H1 (cell line): Measurements from ENCODE around the gene PLCB4. TPM values are rescaled to one million over a fixed set of nuclear protein-coding genes. Genes with fewer than 3 reads are reported as not detected.

Experiments
- CTCF ChIA-PET: fragments of 300-600 bp; sonication (Branson Sonifier 250); formaldehyde crosslinking; loops from one replicate; lab custom pipeline; 2021; ENCODE audit not compliant: partially characterized antibody; lab: Charles Lee
- POLR2A ChIA-PET: fragments of 300-600 bp; sonication (Branson Sonifier 250); formaldehyde crosslinking; loops from one replicate; lab custom pipeline; 2021; ENCODE audit warnings: inconsistent platforms; ENCODE audit not compliant: partially characterized antibody; lab: Charles Lee
- DNase-seq, 2 experiments: peaks; one replicate each; pipeline versions ENCODE4 v3.0.0 to v3.0.0-alpha.2; 2010 to 2022; ENCODE audit warnings: low spot score in 2 of 2, low read depth in 1 of 2, mixed read lengths in 1 of 2
- FAIRE-seq: peaks from 2 replicates; lab custom pipeline; 2011; peaks lifted over from hg19 to GRCh38; lab: Jason Lieb, UNC
- H2AFZ ChIP-seq: 2 replicates; pipeline ENCODE4 v1.8.1; 2012; ENCODE audit warnings: low read length, inconsistent platforms
- H2AK5ac ChIP-seq: 2 replicates; pipeline ENCODE4 v1.6.1; 2013; ENCODE audit warnings: low read depth, low read length
- H2BK120ac ChIP-seq: replicated peaks from 2 replicates; pipeline ENCODE3; 2013; ENCODE audit warnings: low read depth, low read length, inconsistent platforms
- H2BK12ac ChIP-seq: 2 replicates; pipeline ENCODE4 v1.6.1; 2013; ENCODE audit warnings: low read depth, low read length
- H2BK15ac ChIP-seq: 2 replicates; pipeline ENCODE4 v1.6.1; 2013; ENCODE audit warnings: low read length
- H2BK20ac ChIP-seq: 2 replicates; pipeline ENCODE4 v1.6.1; 2013; ENCODE audit warnings: low read length
- H2BK5ac ChIP-seq: 2 replicates; pipeline ENCODE4 v1.6.1; 2013; ENCODE audit warnings: low read depth, low read length
- H3K14ac ChIP-seq: 2 replicates; pipeline ENCODE4 v1.6.1; 2013; ENCODE audit warnings: inconsistent platforms; ENCODE audit not compliant: insufficient read length
- H3K18ac ChIP-seq: 2 replicates; pipeline ENCODE4 v1.6.1; 2013; ENCODE audit warnings: low read length; ENCODE audit errors: extremely low read depth
- H3K23ac ChIP-seq: 2 replicates; pipeline ENCODE4 v1.6.1; 2013; ENCODE audit warnings: inconsistent platforms; ENCODE audit not compliant: insufficient read length
- H3K23me2 ChIP-seq: 2 replicates; pipeline ENCODE4 v1.6.1; 2013; ENCODE audit warnings: low read depth, low read length
- H3K27ac ChIP-seq: 2 replicates; pipeline ENCODE4 v1.6.1; 2011; ENCODE audit warnings: low read depth, low read length, inconsistent platforms
- H3K27me3 ChIP-seq, 4 experiments: replicated peaks in 1 of 4; 1 replicate in 1 of 4; 2 replicates in 3 of 4; pipeline versions ENCODE4 v1.6.1 to v1.8.1; 2011 to 2013; ENCODE audit warnings: low read length in 3 of 4, mild to moderate bottlenecking in 3 of 4, inconsistent platforms in 2 of 4, mixed read lengths in 2 of 4, moderate library complexity in 1 of 4; ENCODE audit not compliant: control insufficient read depth in 3 of 4, insufficient read depth in 3 of 4; ENCODE audit errors: extremely low read depth in 1 of 4
- H3K36me3 ChIP-seq, 4 experiments: 2 replicates each; pipeline versions ENCODE4 v1.6.1 to v1.8.1; 2011 to 2013; ENCODE audit warnings: mild to moderate bottlenecking in 4 of 4, low read length in 3 of 4, moderate library complexity in 2 of 4, control low read depth in 1 of 4, inconsistent platforms in 1 of 4; ENCODE audit not compliant: insufficient read depth in 4 of 4, control insufficient read depth in 2 of 4
- H3K4ac ChIP-seq: replicated peaks from 2 replicates; pipeline ENCODE3; 2013; ENCODE audit warnings: low read length, low read depth, mixed read lengths, inconsistent platforms; ENCODE audit not compliant: insufficient read length
- H3K4me1 ChIP-seq, 4 experiments: replicated peaks in 1 of 4; 1 replicate in 1 of 4; 2 replicates in 3 of 4; pipeline versions ENCODE4 v1.6.1 to v1.8.1; 2011 to 2013; ENCODE audit warnings: low read length in 3 of 4, inconsistent platforms in 2 of 4, mixed read lengths in 1 of 4; ENCODE audit not compliant: insufficient read depth in 4 of 4, control insufficient read depth in 3 of 4
- H3K4me2 ChIP-seq, 2 experiments: 2 replicates each; pipeline versions ENCODE4 v1.6.1 to v1.8.1; 2011 to 2013; ENCODE audit warnings: low read depth in 2 of 2, low read length in 2 of 2, control low read depth in 1 of 2, inconsistent platforms in 1 of 2, mild to moderate bottlenecking in 1 of 2; ENCODE audit not compliant: insufficient read depth in 1 of 2
- H3K4me3 ChIP-seq, 4 experiments: fragments of 200-600, 300-600 bp in 1 of 4; sonication (generic), shearing (Covaris generic), sonication (Bioruptor Twin) in 1 of 4; 2 replicates each; pipeline versions ENCODE4 v1.5.1 to v1.8.1; 2011 to 2016; ENCODE audit warnings: low read length in 4 of 4, low read depth in 3 of 4, control low read depth in 2 of 4, inconsistent platforms in 2 of 4, mild to moderate bottlenecking in 2 of 4, mixed read lengths in 1 of 4, moderate library complexity in 1 of 4; ENCODE audit not compliant: insufficient read depth in 2 of 4; ENCODE audit errors: extremely low read depth in 1 of 4
- H3K56ac ChIP-seq: replicated peaks from 2 replicates; pipeline ENCODE3; 2013; ENCODE audit warnings: low read depth, mild to moderate bottlenecking, mixed read lengths, low read length, inconsistent platforms; ENCODE audit not compliant: insufficient read length
- H3K79me1 ChIP-seq: 2 replicates; pipeline ENCODE4 v1.6.1; 2013; ENCODE audit warnings: low read depth, low read length, control low read depth
- H3K79me2 ChIP-seq, 2 experiments: 2 replicates each; pipeline versions ENCODE4 v1.6.1 to v1.8.1; 2012 to 2013; ENCODE audit warnings: low read length in 2 of 2, mild to moderate bottlenecking in 2 of 2, inconsistent platforms in 1 of 2; ENCODE audit not compliant: insufficient read depth in 2 of 2, control insufficient read depth in 1 of 2
- H3K9ac ChIP-seq, 4 experiments: replicated peaks in 1 of 4; 1 replicate in 1 of 4; 2 replicates in 3 of 4; pipeline versions ENCODE4 v1.6.1 to v1.8.1; 2011 to 2013; ENCODE audit warnings: low read depth in 3 of 4, low read length in 3 of 4, control low read depth in 2 of 4, mild to moderate bottlenecking in 2 of 4, moderate library complexity in 2 of 4, inconsistent platforms in 1 of 4; ENCODE audit errors: extremely low read depth in 1 of 4
- H3K9me3 ChIP-seq, 2 experiments: 2 replicates each; pipeline versions ENCODE4 v1.6.1 to v1.8.1; 2012 to 2013; ENCODE audit warnings: mild to moderate bottlenecking in 2 of 2, moderate library complexity in 2 of 2, control low read depth in 1 of 2, inconsistent platforms in 1 of 2, low read depth in 1 of 2, low read length in 1 of 2, mixed read lengths in 1 of 2; ENCODE audit not compliant: insufficient read depth in 2 of 2
- H4K20me1 ChIP-seq, 2 experiments: replicated peaks in 1 of 2; 2 replicates each; pipeline versions ENCODE3 to v1.8.1; 2011 to 2013; ENCODE audit warnings: inconsistent platforms in 2 of 2, low read length in 2 of 2, mild to moderate bottlenecking in 1 of 2; ENCODE audit not compliant: insufficient read depth in 2 of 2, control insufficient read depth in 1 of 2
- H4K5ac ChIP-seq: 2 replicates; pipeline ENCODE4 v1.6.1; 2013; ENCODE audit warnings: low read length, low read depth, mixed read lengths, inconsistent platforms; ENCODE audit not compliant: insufficient read length
- H4K8ac ChIP-seq: 2 replicates; pipeline ENCODE4 v1.8.0; 2013; ENCODE audit warnings: mild to moderate bottlenecking, moderate library complexity, low read length, inconsistent platforms; ENCODE audit not compliant: insufficient read depth; ENCODE audit errors: extremely low read depth
- H4K91ac ChIP-seq: replicated peaks from 2 replicates; pipeline ENCODE3; 2013; ENCODE audit warnings: low read length, mixed read lengths, inconsistent platforms; ENCODE audit not compliant: insufficient read length
- CEBPB ChIP-seq: IDR thresholded peaks from 2 replicates; pipeline ENCODE4 v1.6.1; 2012; ENCODE audit warnings: low read depth, low read length
- MAFK ChIP-seq: IDR thresholded peaks from 2 replicates; pipeline ENCODE4 v1.6.1; 2012; ENCODE audit warnings: low read depth, mild to moderate bottlenecking, improper control_type of control experiment, low read length
- WGBS, 2 experiments: shearing (Covaris generic) in 1 of 2; methylation state at CpG; one replicate each; pipeline versions ENCODE4 v1.1.6 to v1.1.7; 2013 to 2015; ENCODE audit warnings: low lambda C conversion rate in 2 of 2, mixed read lengths in 2 of 2, inconsistent platforms in 1 of 2, low coverage in 1 of 2, missing lambda C conversion rate in 1 of 2; ENCODE audit not compliant: insufficient replicate concordance in 2 of 2, insufficient coverage in 1 of 2, insufficient read length in 1 of 2; ENCODE audit errors: extremely low coverage in 1 of 2, missing lambda C conversion rate in 1 of 2; 5-methylcytosine and 5-hydroxymethylcytosine counted together
- polyA plus RNA-seq, 7 experiments: library from polyadenylated mRNA; depleted of rRNA in 3 of 7; stranded (reverse) in 5 of 7; unstranded in 2 of 7; fragments of >200 nt in 5 of 7; fragments of 200-250 nt in 2 of 7; gene quantifications; 1 replicate in 5 of 7; 2 replicates in 1 of 7; 4 replicates in 1 of 7; pipeline versions ENCODE4 v1.2.1 to v1.2.3, GENCODE V29; 2011 to 2013; ENCODE audit warnings: missing spikeins in 2 of 7, mixed read lengths in 2 of 7
- total RNA-seq: library from RNA; stranded (reverse); fragmentation: NEBNext Ultra II Directional; extraction: Animal tissue kit (Norgen Biotek cat#: 25700); gene quantifications from 2 replicates; pipeline ENCODE4 v1.2.1, GENCODE V29; 2021

The PLCB4 gene
- total and polyA plus RNA-seq, 2 of the 8 experiments (the other 6 are each of a cell fraction or from before 2014, with no cell fraction given), result 3.2 to 14.1 TPM

GRCh38 chr20:9154464-9155024 is 85.7 kb downstream of the PLCB4 start:
- Histone ChIP-seq H3K56ac (no peak overlapping the region), H3K79me2 (no peaks in the 10 kb centered on the region), H2BK120ac (no peak overlapping the region), H2BK5ac (no peak overlapping the region), H2BK20ac (no peak overlapping the region), H3K27me3 (no peaks in the 10 kb centered on the region), H3K9me3 (peaks cover 11 to 12% of the 10 kb centered on the region in 2 experiments; a peak in 3 of 4 replicates), H3K79me1 (no peaks in the 10 kb centered on the region), H3K27ac (no peak overlapping the region), H4K8ac (no peak overlapping the region), H4K20me1 (no peaks in the 10 kb centered on the region), H3K4me1 (no peaks in the 10 kb centered on the region), H3K9ac (no peak overlapping the region), H2BK15ac (no peak overlapping the region), H4K5ac (no peak overlapping the region), H3K4ac (no peak overlapping the region), H3K14ac (no peak overlapping the region), H2AFZ (no peak overlapping the region), H3K36me3 (no peaks in the 10 kb centered on the region), H3K4me3 (no peak overlapping the region), H3K23ac (no peak overlapping the region), H2AK5ac (no peak overlapping the region), H2BK12ac (no peak overlapping the region), H3K23me2 (no peaks in the 10 kb centered on the region; the same call in 1 of the 2 replicates), H3K4me2 (no peak overlapping the region), H3K18ac (no peak overlapping the region), H4K91ac (no peak overlapping the region)
- ChIA-PET CTCF (interaction anchor here (1.0 to 1.2 kb wide), 3 partner anchors 8 to 22 kb away, joined by 3 to 4 read pairs (median 3); no protein-coding TSS in a partner anchor), POLR2A (no interaction called here)
- DNase-seq, result no peak
- TF ChIP-seq CEBPB (no peak), MAFK (no peak)
- no peak for FAIRE-seq
- 74% methylated on average over 1 of the region's 1 CpG; no CpG with 5 or more reads in 1 of the 2 experiments for WGBS, 2 experiments
